ENCODE measurements around the gene MAP3K4.
"Not testable (repeated sequence)": the region's sequence is repeated elsewhere in the genome, so short reads cannot be mapped to it uniquely, and the experiment has no call there.

The MAP3K4 gene

DNA sequence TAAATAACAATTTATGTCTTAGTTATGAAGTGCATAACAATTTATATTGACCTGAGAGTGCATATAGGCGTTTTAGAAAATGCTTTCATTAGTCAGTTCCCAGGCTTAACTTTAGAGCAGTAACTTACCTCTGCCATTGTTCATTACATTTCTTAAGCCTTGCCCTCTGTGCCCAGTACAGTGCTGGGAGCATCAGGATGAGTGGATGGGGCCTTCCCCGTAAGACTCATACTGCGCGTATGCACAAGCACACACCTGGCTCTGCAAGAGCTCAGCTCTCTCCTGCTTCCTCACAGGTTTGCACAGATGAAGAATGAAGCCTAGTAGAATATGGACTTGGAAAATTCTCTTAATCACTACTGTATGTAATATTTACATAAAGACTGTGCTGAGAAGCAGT lies 125.0 kb downstream of the MAP3K4 start:
- no peak overlapping the region for H3K4me3 ChIP-seq (ENCODE audit: low read depth, low read length)
- TF ChIP-seq, protein P1, sequence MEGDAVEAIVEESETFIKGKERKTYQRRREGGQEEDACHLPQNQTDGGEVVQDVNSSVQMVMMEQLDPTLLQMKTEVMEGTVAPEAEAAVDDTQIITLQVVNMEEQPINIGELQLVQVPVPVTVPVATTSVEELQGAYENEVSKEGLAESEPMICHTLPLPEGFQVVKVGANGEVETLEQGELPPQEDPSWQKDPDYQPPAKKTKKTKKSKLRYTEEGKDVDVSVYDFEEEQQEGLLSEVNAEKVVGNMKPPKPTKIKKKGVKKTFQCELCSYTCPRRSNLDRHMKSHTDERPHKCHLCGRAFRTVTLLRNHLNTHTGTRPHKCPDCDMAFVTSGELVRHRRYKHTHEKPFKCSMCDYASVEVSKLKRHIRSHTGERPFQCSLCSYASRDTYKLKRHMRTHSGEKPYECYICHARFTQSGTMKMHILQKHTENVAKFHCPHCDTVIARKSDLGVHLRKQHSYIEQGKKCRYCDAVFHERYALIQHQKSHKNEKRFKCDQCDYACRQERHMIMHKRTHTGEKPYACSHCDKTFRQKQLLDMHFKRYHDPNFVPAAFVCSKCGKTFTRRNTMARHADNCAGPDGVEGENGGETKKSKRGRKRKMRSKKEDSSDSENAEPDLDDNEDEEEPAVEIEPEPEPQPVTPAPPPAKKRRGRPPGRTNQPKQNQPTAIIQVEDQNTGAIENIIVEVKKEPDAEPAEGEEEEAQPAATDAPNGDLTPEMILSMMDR (IDR thresholded peaks at IDR 0.05; ENCODE audit: low read depth, low read length, missing control alignments), result no peak
- DNase-seq (ENCODE audit: low read depth), result no peak
- in situ Hi-C loops (cut with HindIII; ENCODE audit: low sequenced_read_pairs), result no loop called here

DNA sequence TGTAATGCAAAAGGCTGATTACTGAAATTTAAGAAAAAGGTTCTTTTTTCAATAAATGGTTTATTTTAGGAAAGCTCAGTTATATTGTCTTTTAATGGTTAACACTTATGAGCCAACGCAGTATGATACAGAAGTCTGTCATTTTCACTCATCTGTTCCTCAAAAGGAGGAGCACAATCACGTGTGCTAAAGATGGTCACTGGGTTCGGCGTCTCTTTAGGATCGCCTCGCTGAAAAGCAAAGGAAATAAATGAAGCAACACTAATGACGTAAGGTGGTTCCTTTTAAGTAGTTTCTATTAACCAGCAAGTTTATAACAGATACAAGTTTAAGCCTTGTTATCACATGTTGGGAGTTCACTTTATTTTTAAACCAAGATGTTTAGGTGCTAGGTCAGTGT lies 125.7 kb downstream of the MAP3K4 start:
- no peak for DNase-seq (ENCODE audit: low read depth)
- in situ Hi-C loops (cut with HindIII; ENCODE audit: low sequenced_read_pairs), result no loop called here
- TF ChIP-seq, protein P1 (IDR thresholded peaks at IDR 0.05; ENCODE audit: low read depth, low read length, missing control alignments), result no peak
- no peak overlapping the region for H3K4me3 ChIP-seq (ENCODE audit: low read depth, low read length)

DNA sequence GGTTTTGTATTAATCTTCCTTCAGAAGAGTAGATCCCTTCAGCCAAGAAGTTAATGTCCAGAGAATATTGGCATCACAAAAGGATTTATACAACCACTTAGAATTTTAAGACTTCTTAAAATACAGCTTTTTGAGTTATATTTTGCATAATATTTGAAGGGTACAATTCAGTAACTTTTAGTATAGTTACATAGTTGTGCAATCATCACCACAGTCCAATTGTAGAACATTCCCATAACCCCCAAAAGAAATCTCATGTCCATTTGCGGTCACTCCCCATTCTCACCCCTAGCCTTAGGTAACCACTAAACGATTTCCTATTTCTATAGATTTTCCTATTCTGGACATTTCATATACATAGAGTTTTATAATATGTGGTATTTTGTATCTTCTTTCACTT lies 126.4 kb downstream of the MAP3K4 start:
- DNase-seq (ENCODE audit: low read depth), result no peak
- in situ Hi-C loops (cut with HindIII; ENCODE audit: low sequenced_read_pairs), result no loop called here
- no peak overlapping the region for H3K4me3 ChIP-seq (ENCODE audit: low read depth, low read length)
- TF ChIP-seq, protein P1 (IDR thresholded peaks at IDR 0.05; ENCODE audit: low read depth, low read length, missing control alignments), result no peak

DNA sequence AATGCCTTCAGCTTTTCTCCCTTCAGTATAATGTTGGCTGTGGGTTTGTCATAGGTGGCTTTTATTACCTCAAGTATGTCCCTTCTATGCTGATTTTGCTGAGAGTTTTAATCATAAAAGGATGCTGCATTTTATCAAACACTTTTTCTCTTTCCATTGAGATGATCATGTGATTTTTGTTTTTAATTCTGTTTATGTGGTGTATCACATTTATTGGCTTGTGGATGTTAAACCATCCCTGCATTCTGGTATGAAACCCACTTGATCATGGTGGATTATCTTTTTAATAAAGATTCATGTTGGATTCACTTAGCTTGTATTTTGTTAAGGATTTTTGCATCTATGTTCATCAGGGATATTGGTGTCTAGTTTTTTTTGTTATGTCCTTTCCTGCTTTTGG lies 131.8 kb downstream of the MAP3K4 start:
- DNase-seq (ENCODE audit: low read depth); H3K4me3 ChIP-seq (ENCODE audit: low read depth, low read length); in situ Hi-C loops (cut with HindIII; ENCODE audit: low sequenced_read_pairs): not testable (repeated sequence)

DNA sequence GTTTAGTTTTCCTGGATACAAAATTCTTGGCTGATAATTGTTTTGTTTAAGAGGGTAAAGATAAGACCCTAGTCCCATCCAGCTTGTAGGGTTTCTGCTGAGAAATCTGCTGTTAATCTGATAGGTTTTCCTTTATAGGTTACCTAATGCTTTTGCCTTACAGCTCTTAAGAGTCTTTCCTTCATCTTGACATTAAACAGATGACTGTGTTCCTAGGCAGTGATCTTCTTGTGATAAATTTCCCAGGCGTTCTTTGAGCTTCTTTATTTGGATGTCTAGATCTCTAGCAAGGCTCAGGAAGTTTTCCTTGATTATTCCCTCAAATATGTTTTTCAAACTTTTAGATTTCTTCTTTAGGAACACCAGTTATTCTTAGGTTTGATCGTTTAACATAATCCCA lies 134.0 kb downstream of the MAP3K4 start:
- in situ Hi-C loops (cut with HindIII; ENCODE audit: low sequenced_read_pairs), result loop anchor here (5.0 kb wide), 1 partner anchor 37 kb away; no protein-coding TSS in a partner anchor
- no peak overlapping the region for H3K4me3 ChIP-seq (ENCODE audit: low read depth, low read length)
- no peak for DNase-seq (ENCODE audit: low read depth)
- TF ChIP-seq, protein P1 (IDR thresholded peaks at IDR 0.05; ENCODE audit: low read depth, low read length, missing control alignments), result no peak

DNA sequence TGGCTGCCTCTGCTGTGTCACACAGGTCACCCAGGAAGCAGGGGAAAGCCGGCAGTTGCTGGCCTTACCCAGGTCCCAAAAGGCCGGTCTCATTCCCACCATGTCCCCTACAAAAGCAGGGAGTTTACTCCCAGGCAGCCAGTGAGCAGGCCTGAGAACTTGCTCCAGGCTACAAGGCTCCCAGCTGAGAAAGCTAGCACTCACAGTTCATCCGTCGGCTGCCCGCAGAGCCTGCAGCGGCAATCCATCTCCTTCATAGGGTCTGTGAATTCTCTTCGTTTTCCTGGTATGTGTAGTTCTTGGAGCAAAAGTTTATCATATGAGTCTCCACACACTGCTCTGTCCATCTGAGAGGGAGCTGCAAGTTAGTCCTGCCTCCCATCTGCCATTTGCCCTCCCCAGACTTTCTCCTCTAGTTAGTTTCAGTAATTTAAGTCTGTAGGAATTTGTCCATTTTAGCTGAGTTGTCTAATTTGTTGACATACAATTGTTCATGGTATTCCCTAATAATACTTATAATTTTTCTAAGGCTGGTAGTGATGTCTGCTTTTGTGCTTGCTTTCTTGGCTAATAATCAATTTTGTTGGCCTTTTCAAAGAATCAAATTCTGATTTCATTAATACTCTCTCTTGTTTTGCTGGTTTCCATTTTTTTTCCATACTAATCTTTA lies 135.6 kb downstream of the MAP3K4 start:
- in situ Hi-C loops (cut with HindIII; ENCODE audit: low sequenced_read_pairs), result loop anchor here (5.0 kb wide), 1 partner anchor 35 kb away; no protein-coding TSS in a partner anchor
- DNase-seq (ENCODE audit: low read depth), result no peak

DNA sequence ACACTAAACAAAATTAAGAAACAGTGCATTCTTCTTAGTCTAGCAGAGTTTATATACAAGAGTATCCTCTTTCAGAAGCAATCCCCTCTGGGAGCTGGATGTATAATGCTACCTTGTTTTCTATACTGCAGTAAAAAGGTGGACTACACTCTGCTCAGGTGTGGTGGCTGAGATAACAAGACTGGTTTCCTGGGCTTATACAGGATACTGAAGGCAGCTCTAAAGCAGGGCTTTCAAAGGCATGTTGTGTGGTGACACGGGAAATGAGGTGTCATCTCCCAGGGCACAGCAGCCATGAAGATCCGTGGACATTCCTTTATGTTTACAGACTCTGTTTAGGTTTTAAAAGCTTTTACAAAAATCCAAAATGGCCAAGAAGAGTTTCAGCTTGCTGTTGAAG lies 136.7 kb downstream of the MAP3K4 start:
- TF ChIP-seq, protein P1 (IDR thresholded peaks at IDR 0.05; ENCODE audit: low read depth, low read length, missing control alignments), result no peak
- H3K4me3 ChIP-seq (ENCODE audit: low read depth, low read length), result no peak overlapping the region
- no peak for DNase-seq (ENCODE audit: low read depth)
- in situ Hi-C loops (cut with HindIII; ENCODE audit: low sequenced_read_pairs), result loop anchor here (5.0 kb wide), 1 partner anchor 34 kb away; no protein-coding TSS in a partner anchor

More for the DNA sequence above, 135.6 kb downstream of the MAP3K4 start:
- TF ChIP-seq, protein P1 (IDR thresholded peaks at IDR 0.05; ENCODE audit: low read depth, low read length, missing control alignments), result no peak
- H3K4me3 ChIP-seq (ENCODE audit: low read depth, low read length), result no peak overlapping the region

Measured in astrocyte of the cerebellum (primary cell).